Heart right ventricle (tissue), 16 donors: ENCODE results near the gene TMPRSS13. TPM values are rescaled to one million over a fixed set of nuclear protein-coding genes. Genes with fewer than 3 reads are reported as not detected.
A peak's percentile ranks its signal among the peaks of the same experiment; 100 is the strongest.

Experiments
- ATAC-seq, 8 donors: fragments of 200-7000 bp; cut with Tn5 transposase; one replicate each; pipeline ENCODE4 v1.9.1; 2020; ENCODE audit warnings: mild to moderate bottlenecking in 8 of 8, moderate library complexity in 8 of 8, moderate number of reproducible peaks in 1 of 8
- DNase-seq, 2 donors: peaks; one replicate each; pipeline ENCODE4 v3.0.0-alpha.2; 2020
- H3K27ac ChIP-seq, 10 donors: fragments of 200-600 bp; sonication (generic) in 2 of 10; one replicate each; pipeline versions ENCODE4 v1.5.0 to v1.8.0; 2020 to 2022; ENCODE audit warnings: mild to moderate bottlenecking in 3 of 10
- H3K27me3 ChIP-seq, 7 donors: fragments of 200-600 bp; one replicate each; pipeline ENCODE4 v1.8.0; 2021 to 2022; ENCODE audit warnings: mild to moderate bottlenecking in 2 of 7
- H3K36me3 ChIP-seq, 9 donors: fragments of 200-600 bp; sonication (generic) in 1 of 9; one replicate each; pipeline versions ENCODE4 v1.5.0 to v1.8.0; 2020 to 2022; ENCODE audit warnings: mild to moderate bottlenecking in 2 of 9
- H3K4me1 ChIP-seq, 9 donors: fragments of 200-600 bp; sonication (generic) in 1 of 9; one replicate each; pipeline versions ENCODE4 v1.5.0 to v1.8.0; 2020 to 2022; ENCODE audit warnings: mild to moderate bottlenecking in 4 of 9
- H3K4me3 ChIP-seq, 10 donors: fragments of 200-600 bp; sonication (generic) in 2 of 10; one replicate each; pipeline versions ENCODE4 v1.5.0 to v1.8.0; 2020 to 2022; ENCODE audit warnings: mild to moderate bottlenecking in 7 of 10, moderate library complexity in 2 of 10
- H3K9me3 ChIP-seq, 11 donors: fragments of 200-600 bp in 10 of 11; sonication (generic) in 2 of 11; one replicate each; pipeline versions ENCODE4 v1.5.0 to v1.8.0; 2013 to 2022; ENCODE audit warnings: mild to moderate bottlenecking in 2 of 11, control low read depth in 1 of 11, moderate library complexity in 1 of 11
- WGBS, 2 donors: extraction: QIAGEN DNeasy Blood & Tissue Kit; methylation state at CpG; one replicate each; pipeline ENCODE4 v1.1.7; 2013; ENCODE audit warnings: inconsistent platforms in 1 of 2; 5-methylcytosine and 5-hydroxymethylcytosine counted together
- intact Hi-C, 10 donors: fragments of 100-400 bp; cut with DNase I; formaldehyde crosslinking; loops; one replicate each; pipeline versions ENCODE4 v1.11.1 to v1.14.2; 2022
- polyA plus RNA-seq, 2 donors: library from polyadenylated mRNA; stranded (reverse); fragments of 200-250 nt; gene quantifications; one replicate each; pipeline ENCODE4 v1.2.3, GENCODE V29; 2013
- total RNA-seq, 10 donors: library from RNA; stranded (reverse); fragmentation: NEBNext Ultra II Directional in 3 of 10; extraction: Animal tissue kit (Norgen Biotek cat#: 25700) in 3 of 10; gene quantifications; one replicate each; pipeline versions ENCODE4 v1.2.1 to v1.2.4, GENCODE V29; 2021 to 2023
- TF ChIP-seq, protein P1 (sequence below), 9 donors: fragments of 200-600 bp; sonication (generic) in 2 of 9; IDR thresholded peaks; one replicate each; pipeline versions ENCODE4 v1.5.0 to v1.8.0; 2021 to 2022; ENCODE audit warnings: antibody characterized with exemption in 9 of 9, mild to moderate bottlenecking in 5 of 9, moderate library complexity in 1 of 9
- donor health status: Arrhythmogenic right ventricular cardiomyopathy.
- donor health status: ischemic (EF 13 %, LVEDD 7.1; RV severe dilation, severe dysfunction).
- donor health status: healthy with polysubstance abuse.
- donor health status: DM: no; HTN: yes; CAD: no.
- donor health status: DM: no; HTN: no; CAD: no.
- donor health status: ischemic (EF 25% LVEDD 6.9; RV normal size, moderate dysfunction).
- donor health status: ischemic (EF 25% LVEDD 5.7; RV mildly dilated, moderate dysfunction).
- donor health status: healthy.
- donor health status: DM: yes; HTN: yes; CAD: no.
- donor health status: Ischemic cardiomyopathy.
- donor health status: ischemic (EF 35%, LVEDD 5.7; RV mildly dilated, moderate dysfunction).
- donor health status: nonischemic (EF 11% LVEDD 7.7; RV severe dilation, severe dysfunction).
- donor health status: DM: yes; HTN: yes; CAD: no.
- donor health status: PGD.
- donor health status: ischemic (EF 29% LVEDD 5.4; RV normal size, mild dysfunction).
- donor health status: nonischemic (EF 23%, LVEDD 6.1; RV moderate dilation, normal function).

Gene TMPRSS13
- total and polyA plus RNA-seq, 12 donors: 0.03 to 0.32 (median 0.18) TPM; not detected in 7

DNA sequence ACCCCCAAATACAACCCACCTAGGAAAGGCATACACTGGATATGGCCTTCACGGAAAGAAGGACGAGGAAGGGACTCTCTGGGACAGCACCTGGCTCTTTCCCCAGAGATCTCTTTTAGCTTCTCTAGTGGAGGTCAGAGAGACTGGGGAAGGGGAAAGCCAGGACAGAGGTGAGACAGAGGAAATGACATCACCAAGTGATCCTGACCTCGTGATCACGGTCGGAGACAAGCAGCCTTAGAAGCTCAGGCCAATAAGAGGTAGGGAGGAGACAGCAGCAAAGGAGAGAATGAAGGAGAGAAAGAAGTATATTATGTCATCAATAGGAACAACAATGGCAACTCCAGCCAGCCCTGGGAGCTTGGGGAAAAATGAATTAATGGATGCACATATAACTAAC lies 15.4 kb upstream of the TMPRSS13 start:
- intact Hi-C loops: loop anchor here in 4 of 10 donors (5.0 to 10.0 kb wide), 4 partner anchors 37 to 520 kb away; no protein-coding TSS in a partner anchor
- WGBS, 2 donors: 74 to 76% methylated on average over 5 of the region's 5 CpGs
- Histone ChIP-seq H3K27me3 (peaks cover 0 to 6% (median 0%) of the 10 kb centered on the region in 7 donors), H3K36me3 (no peaks in the 10 kb centered on the region), H3K4me1 (peaks cover 0 to 32% (median 19%) of the 10 kb centered on the region in 9 donors), H3K27ac (peak overlapping the region in 3 of 10 donors; percentile 17 to 25 (median 18)), H3K4me3 (no peak overlapping the region), H3K9me3 (peaks cover 0 to 17% (median 0%) of the 10 kb centered on the region in 11 donors)
- DNase-seq: no peak
- TF ChIP-seq, protein P1, sequence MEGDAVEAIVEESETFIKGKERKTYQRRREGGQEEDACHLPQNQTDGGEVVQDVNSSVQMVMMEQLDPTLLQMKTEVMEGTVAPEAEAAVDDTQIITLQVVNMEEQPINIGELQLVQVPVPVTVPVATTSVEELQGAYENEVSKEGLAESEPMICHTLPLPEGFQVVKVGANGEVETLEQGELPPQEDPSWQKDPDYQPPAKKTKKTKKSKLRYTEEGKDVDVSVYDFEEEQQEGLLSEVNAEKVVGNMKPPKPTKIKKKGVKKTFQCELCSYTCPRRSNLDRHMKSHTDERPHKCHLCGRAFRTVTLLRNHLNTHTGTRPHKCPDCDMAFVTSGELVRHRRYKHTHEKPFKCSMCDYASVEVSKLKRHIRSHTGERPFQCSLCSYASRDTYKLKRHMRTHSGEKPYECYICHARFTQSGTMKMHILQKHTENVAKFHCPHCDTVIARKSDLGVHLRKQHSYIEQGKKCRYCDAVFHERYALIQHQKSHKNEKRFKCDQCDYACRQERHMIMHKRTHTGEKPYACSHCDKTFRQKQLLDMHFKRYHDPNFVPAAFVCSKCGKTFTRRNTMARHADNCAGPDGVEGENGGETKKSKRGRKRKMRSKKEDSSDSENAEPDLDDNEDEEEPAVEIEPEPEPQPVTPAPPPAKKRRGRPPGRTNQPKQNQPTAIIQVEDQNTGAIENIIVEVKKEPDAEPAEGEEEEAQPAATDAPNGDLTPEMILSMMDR (IDR thresholded peaks at IDR 0.05): no peak
- no peak for ATAC-seq

DNA sequence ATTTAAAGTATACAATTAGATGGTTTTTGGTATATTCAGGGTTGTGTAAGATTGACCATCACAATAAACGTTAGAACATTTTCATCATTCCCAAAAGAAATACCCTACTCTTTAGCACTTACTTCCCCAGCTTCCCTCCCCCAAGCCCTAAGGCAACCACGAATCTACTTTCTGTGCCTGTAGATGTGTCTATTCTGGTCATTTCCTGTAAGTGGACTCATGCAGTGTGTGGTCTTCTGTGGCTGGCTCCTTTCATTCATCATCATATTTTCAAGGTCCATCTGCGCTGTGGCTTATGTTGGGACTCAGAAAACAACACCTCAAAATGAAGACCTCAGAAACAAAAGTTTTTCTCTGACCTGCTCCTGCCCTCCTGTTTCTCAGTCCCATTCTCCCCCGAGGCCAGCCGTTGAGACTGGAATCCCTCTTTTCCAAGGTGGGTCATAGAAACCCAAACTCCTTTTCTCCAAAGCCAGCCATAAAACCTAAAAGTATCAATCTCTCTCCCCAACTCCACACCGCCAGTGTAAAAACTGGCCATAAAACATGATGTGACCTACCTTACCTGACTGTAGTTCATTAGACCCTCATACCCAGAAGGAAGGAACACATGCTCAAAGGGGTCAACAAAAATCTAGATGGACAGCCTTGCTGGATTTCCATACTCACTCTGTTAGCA lies 12.9 kb upstream of the TMPRSS13 start:
- intact Hi-C loops: loop anchor here in 4 of 10 donors (5.0 to 10.0 kb wide), 4 partner anchors 35 to 517 kb away; no protein-coding TSS in a partner anchor
- 84 to 91% methylated on average over 6 of the region's 6 CpGs for WGBS, 2 donors
- ATAC-seq (no peak), DNase-seq (no peak)
- TF ChIP-seq, protein P1 (IDR thresholded peaks at IDR 0.05): no peak
- Histone ChIP-seq H3K36me3 (no peaks in the 10 kb centered on the region), H3K4me3 (no peak overlapping the region), H3K4me1 (peaks cover 0 to 26% (median 19%) of the 10 kb centered on the region in 9 donors), H3K9me3 (peaks cover 0 to 17% (median 0%) of the 10 kb centered on the region in 11 donors), H3K27me3 (no peaks in the 10 kb centered on the region), H3K27ac (no peak overlapping the region)

DNA sequence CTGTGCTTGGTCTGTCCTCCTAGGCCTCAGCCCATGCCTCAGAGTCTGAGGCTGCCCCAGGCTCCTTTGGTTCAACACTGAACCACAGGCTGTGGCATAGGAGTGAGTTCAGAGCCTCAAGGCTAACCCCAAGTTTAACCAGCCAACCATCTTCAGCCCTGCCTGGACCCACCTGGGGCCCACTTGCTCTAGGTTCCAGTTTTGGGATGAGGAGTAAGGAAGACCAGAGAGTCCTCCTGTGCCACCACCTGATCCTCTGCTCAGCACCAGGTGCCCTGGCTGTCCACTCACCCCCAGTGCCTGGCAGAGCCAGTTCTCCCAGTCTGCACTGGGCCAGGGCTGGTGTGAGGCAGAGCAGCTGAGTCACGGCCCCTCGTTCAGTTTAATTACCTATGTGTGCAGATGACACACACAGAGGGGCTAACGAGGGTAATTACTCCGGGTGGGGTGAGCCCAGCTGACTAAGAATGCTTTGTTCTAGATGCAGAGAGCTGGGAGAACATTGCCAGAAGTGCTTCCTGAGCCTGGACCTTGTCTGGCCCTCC lies 12.0 kb upstream of the TMPRSS13 start:
- H3K36me3 ChIP-seq: no peaks in the 10 kb centered on the region
- no peaks in the 10 kb centered on the region for H3K27me3 ChIP-seq
- ATAC-seq (no peak), DNase-seq (no peak)
- 91 to 96% methylated on average over 4 of the region's 4 CpGs for WGBS, 2 donors
- peaks cover 0 to 17% (median 0%) of the 10 kb centered on the region in 11 donors for H3K9me3 ChIP-seq
- H3K4me1 ChIP-seq: peaks cover 0 to 18% (median 13%) of the 10 kb centered on the region in 9 donors
- no peak overlapping the region for H3K4me3 ChIP-seq
- intact Hi-C loops: loop anchor here in 4 of 10 donors (5.0 to 10.0 kb wide), 4 partner anchors 34 to 516 kb away; no protein-coding TSS in a partner anchor
- no peak overlapping the region for H3K27ac ChIP-seq
- TF ChIP-seq, protein P1 (IDR thresholded peaks at IDR 0.05): no peak

DNA sequence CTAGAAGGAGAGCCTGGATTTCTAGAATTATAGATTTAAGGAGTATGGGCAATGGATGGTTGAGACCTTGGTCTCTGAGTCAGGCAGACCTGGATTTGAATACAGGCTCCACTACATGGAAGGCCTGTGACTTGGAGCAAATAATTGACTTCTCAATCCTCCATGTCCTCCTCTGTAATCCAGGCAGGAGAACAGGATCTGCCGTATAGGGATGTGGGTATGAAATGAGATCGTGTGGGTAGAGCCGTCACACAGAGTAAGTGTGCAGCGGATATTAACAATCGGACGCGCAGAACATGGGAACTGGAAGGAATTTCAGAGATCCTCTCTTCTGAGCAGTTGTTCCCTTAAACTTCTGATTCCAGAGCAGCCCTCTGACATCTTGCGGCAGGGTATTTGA lies 11.5 kb upstream of the TMPRSS13 start:
- 97 to 98% methylated on average over 8 of the region's 8 CpGs for WGBS, 2 donors
- TF ChIP-seq, protein P1 (IDR thresholded peaks at IDR 0.05): no peak
- peaks cover 0 to 15% (median 12%) of the 10 kb centered on the region in 9 donors for H3K4me1 ChIP-seq
- H3K36me3 ChIP-seq: no peaks in the 10 kb centered on the region
- H3K9me3 ChIP-seq: peaks cover 0 to 17% (median 0%) of the 10 kb centered on the region in 11 donors
- H3K4me3 ChIP-seq: no peak overlapping the region
- H3K27ac ChIP-seq: no peak overlapping the region
- intact Hi-C loops: loop anchor here in 4 of 10 donors (5.0 to 10.0 kb wide), 4 partner anchors 33 to 516 kb away; no protein-coding TSS in a partner anchor
- ATAC-seq (no peak), DNase-seq (no peak)
- no peaks in the 10 kb centered on the region for H3K27me3 ChIP-seq
